HL-60/S4 treated with retinoic acid at 250 ng/mL for 4 days and 3 days (cell line): Measurements from ENCODE around the gene OSBPL2.

Experiments used
- in situ Hi-C: fragments of 300-500 bp; cut with MboI; formaldehyde crosslinking; loops from 2 replicates; pipeline ENCODE4 v1.7.0; 2022; ENCODE audit warnings: low sequenced_read_pairs

OSBPL2 gene

GRCh38 chr20:62219992-62220665, 18.2 kb upstream of the OSBPL2 start, which contains the start of gene HRH3:
Gene HRH3, minus strand, starts transcription at chr20:62220278. Its CDS starts 308 bp downstream, at chr20:62219970.
- in situ Hi-C loops = no loop called here

- in situ Hi-C loops = no loop called here
Measured at GRCh38 chr20:62220666-62221568, 17.4 kb upstream of the OSBPL2 start.

GRCh38 chr20:62222266-62222850, 16.0 kb upstream of the OSBPL2 start:
- in situ Hi-C loops = no loop called here

- in situ Hi-C loops = no loop called here
Measured at GRCh38 chr20:62222972-62223371, 15.3 kb upstream of the OSBPL2 start.

GRCh38 chr20:62223571-62223970, 14.8 kb upstream of the OSBPL2 start:
- in situ Hi-C loops = no loop called here

- in situ Hi-C loops = no loop called here
Measured at GRCh38 chr20:62224113-62224855, 14.0 kb upstream of the OSBPL2 start.

- in situ Hi-C loops = no loop called here
Measured at GRCh38 chr20:62225026-62225425, 13.3 kb upstream of the OSBPL2 start.

GRCh38 chr20:62225820-62226635, 12.3 kb upstream of the OSBPL2 start:
- in situ Hi-C loops = no loop called here

GRCh38 chr20:62226707-62227590, 11.4 kb upstream of the OSBPL2 start:
- in situ Hi-C loops = no loop called here

- in situ Hi-C loops = no loop called here
Measured at GRCh38 chr20:62227591-62227976, 10.7 kb upstream of the OSBPL2 start.

GRCh38 chr20:62227977-62228958, 10.1 kb upstream of the OSBPL2 start:
- in situ Hi-C loops = no loop called here

- in situ Hi-C loops = no loop called here
Measured at GRCh38 chr20:62228982-62229545, 9.3 kb upstream of the OSBPL2 start.

- in situ Hi-C loops = no loop called here
Measured at GRCh38 chr20:62229667-62230066, 8.7 kb upstream of the OSBPL2 start.

GRCh38 chr20:62230276-62230675, 8.0 kb upstream of the OSBPL2 start:
- in situ Hi-C loops = no loop called here

- in situ Hi-C loops = no loop called here
Measured at GRCh38 chr20:62230696-62231095, 7.6 kb upstream of the OSBPL2 start.

GRCh38 chr20:62231292-62231691, 7.0 kb upstream of the OSBPL2 start:
- in situ Hi-C loops = no loop called here

GRCh38 chr20:62232194-62232593, 6.1 kb upstream of the OSBPL2 start:
- in situ Hi-C loops = no loop called here
